BJ (cell line): ENCODE data around the gene TP53RK. TPM values are rescaled to one million over a fixed set of nuclear protein-coding genes. Genes with fewer than 3 reads are reported as not detected.
A peak's percentile ranks its signal among the peaks of the same experiment; 100 is the strongest.

Experiments
- CTCF ChIA-PET: fragments of 350-600 bp; formaldehyde crosslinking; extraction: SDS; loops from one replicate; lab custom pipeline; 2021; ENCODE audit warnings: antibody characterized with exemption, inconsistent platforms; lab: Yijun Ruan, JAX
- POLR2A ChIA-PET: fragments of 300-600 bp; sonication (Branson Sonifier 250); formaldehyde crosslinking; extraction: SDS; loops from one replicate; lab custom pipeline; 2021; ENCODE audit warnings: antibody characterized with exemption; lab: Charles Lee
- DNase-seq: peaks from one replicate; pipeline ENCODE4 v3.0.0-alpha.2; 2011; ENCODE audit warnings: low read depth
- H3K27me3 ChIP-seq: 2 replicates; pipeline ENCODE4 v1.6.0; 2011; ENCODE audit warnings: low read length; ENCODE audit not compliant: control insufficient read depth, insufficient read depth
- H3K36me3 ChIP-seq: 2 replicates; pipeline ENCODE4 v1.5.1; 2011; ENCODE audit warnings: low read length; ENCODE audit not compliant: control insufficient read depth, insufficient read depth
- H3K4me3 ChIP-seq: 2 replicates; pipeline ENCODE4 v1.5.1; 2011; ENCODE audit warnings: low read depth, mild to moderate bottlenecking, control low read depth, low read length
- polyA plus RNA-seq: library from polyadenylated mRNA; depleted of rRNA; stranded (reverse); fragments of >200 nt; gene quantifications from 2 replicates; pipeline ENCODE4 v1.2.3, GENCODE V29; 2011
- TF ChIP-seq, protein P1 (sequence below): IDR thresholded peaks from 2 replicates; pipeline ENCODE4 v1.5.1; 2011; ENCODE audit warnings: low read depth, mild to moderate bottlenecking, control low read depth, inconsistent platforms, low read length, moderate library complexity; ENCODE audit not compliant: insufficient read depth

Gene TP53RK
- polyA plus RNA-seq, 1 experiment, result 7.2 TPM

DNA sequence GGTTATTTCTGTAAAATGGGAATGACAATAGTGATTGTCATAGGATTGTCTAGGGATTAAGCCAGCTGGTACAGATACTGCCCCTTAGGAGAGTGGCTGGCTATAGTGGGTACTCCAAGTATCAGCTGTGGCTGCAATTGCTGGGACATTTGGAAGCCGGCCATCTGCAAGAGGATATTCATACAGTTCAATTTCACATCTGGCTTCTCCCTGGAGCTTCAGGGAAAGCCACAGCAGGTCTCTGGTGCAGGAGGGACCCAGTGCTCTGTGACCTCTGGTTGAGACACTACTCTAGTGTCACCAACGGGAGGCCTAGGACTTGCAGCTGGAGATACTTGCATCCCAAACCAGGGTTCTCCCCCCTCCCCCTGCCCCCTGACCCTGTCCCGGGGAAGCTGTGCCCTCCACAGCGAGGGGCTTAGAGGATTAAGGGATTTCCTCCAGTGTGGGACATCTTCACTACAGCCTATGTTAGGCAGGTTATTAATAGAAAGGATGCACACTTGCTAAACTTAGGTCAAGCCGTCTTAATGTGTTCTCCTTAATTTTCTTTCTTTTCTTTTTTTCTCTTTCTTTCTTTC lies 22.9 kb upstream of the TP53RK start:
- ChIA-PET POLR2A (interaction anchor here (0.7 kb wide), 1 partner anchor 647 kb away, joined by 22 read pairs; no protein-coding TSS in a partner anchor), CTCF (no interaction called here)
- Histone ChIP-seq H3K27me3 (no peaks in the 10 kb centered on the region), H3K36me3 (peaks cover 2% of the 10 kb centered on the region; the same call in 1 of the 2 replicates), H3K4me3 (no peak overlapping the region)
- DNase-seq, result no peak
- TF ChIP-seq, protein P1, sequence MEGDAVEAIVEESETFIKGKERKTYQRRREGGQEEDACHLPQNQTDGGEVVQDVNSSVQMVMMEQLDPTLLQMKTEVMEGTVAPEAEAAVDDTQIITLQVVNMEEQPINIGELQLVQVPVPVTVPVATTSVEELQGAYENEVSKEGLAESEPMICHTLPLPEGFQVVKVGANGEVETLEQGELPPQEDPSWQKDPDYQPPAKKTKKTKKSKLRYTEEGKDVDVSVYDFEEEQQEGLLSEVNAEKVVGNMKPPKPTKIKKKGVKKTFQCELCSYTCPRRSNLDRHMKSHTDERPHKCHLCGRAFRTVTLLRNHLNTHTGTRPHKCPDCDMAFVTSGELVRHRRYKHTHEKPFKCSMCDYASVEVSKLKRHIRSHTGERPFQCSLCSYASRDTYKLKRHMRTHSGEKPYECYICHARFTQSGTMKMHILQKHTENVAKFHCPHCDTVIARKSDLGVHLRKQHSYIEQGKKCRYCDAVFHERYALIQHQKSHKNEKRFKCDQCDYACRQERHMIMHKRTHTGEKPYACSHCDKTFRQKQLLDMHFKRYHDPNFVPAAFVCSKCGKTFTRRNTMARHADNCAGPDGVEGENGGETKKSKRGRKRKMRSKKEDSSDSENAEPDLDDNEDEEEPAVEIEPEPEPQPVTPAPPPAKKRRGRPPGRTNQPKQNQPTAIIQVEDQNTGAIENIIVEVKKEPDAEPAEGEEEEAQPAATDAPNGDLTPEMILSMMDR, result no peak

DNA sequence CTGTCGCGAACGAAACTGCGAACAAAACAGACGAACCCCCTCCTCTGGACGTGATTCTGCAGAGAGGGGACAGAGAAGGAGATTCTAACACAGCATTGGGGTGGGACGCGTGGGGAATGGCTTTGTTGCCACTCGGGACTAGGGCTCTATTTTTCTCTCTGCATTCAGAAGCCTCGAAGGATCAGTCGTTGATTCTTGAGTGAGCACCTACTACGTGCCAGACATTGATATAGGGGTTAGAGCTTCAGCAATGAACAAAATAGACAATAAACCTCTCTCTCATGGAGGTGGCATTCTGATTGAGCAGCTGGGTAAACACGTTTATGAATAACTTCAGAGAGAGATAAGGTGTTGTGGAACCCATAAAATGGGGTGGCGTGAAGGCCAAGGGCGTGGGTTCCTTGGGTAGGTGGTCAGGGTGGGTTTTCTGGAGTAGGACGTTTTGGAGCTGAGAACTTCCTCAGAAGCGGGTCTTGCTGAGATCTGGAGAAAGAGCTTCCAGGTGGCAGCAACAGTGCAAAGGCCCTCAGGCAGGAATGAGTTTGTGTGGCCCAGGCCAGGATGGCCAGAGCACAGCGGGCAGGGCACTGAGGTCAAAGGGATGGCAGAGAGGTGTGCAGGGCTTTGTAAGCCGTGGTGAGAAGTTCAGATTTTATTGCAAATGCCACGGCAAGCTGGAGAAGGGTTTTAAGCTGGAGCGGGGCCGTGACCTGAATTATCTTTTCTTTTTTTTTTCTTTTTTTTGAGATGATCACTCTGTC lies 21.1 kb upstream of the TP53RK start:
- peaks cover 2% of the 10 kb centered on the region; the same call in 1 of the 2 replicates for H3K36me3 ChIP-seq
- DNase-seq, result no peak
- POLR2A ChIA-PET, result no interaction called here
- TF ChIP-seq, protein P1, result no peak
- CTCF ChIA-PET, result interaction anchor here (0.5 to 0.9 kb wide), 3 partner anchors 13 to 44 kb away, joined by 3 to 4 read pairs (median 4); no protein-coding TSS in a partner anchor
- peak overlapping the region; percentile 61 for H3K4me3 ChIP-seq
- H3K27me3 ChIP-seq, result no peaks in the 10 kb centered on the region

- TF ChIP-seq, protein P1, result no peak
- H3K4me3 ChIP-seq, result peak within 1 kb of the TSS; percentile 61
- no peaks in the 10 kb centered on the region for H3K27me3 ChIP-seq
- CTCF ChIA-PET, result interaction anchor here (0.5 to 0.8 kb wide), 2 partner anchors 12 to 45 kb away, joined by 3 to 4 read pairs; no protein-coding TSS in a partner anchor
- peaks cover 2% of the 10 kb centered on the region; the same call in 1 of the 2 replicates for H3K36me3 ChIP-seq
- no peak for DNase-seq
- POLR2A ChIA-PET, result no interaction called here
These were observed 20.4 kb upstream of the TP53RK start, which contains the start of gene SLC2A10 for GRCh38 chr20:46709459-46710152. TSS of gene SLC2A10 (plus strand) at chr20:46709649. CDS start at chr20:46709737, 88 bp downstream.

- DNase-seq, result no peak
- Histone ChIP-seq H3K27me3 (no peaks in the 10 kb centered on the region), H3K4me3 (peak overlapping the region; percentile 61), H3K36me3 (peaks cover 2% of the 10 kb centered on the region; the same call in 1 of the 2 replicates)
- POLR2A ChIA-PET, result no interaction called here
- CTCF ChIA-PET, result interaction anchor here (2.6 kb wide), 1 partner anchor 12 kb away, joined by 11 read pairs; no protein-coding TSS in a partner anchor
- TF ChIP-seq, protein P1, result no peak
These were observed 19.8 kb upstream of the TP53RK start for GRCh38 chr20:46709055-46709458.
